ENCODE results near the gene KRT6C. TPM values are rescaled to one million over a fixed set of nuclear protein-coding genes. Genes with fewer than 3 reads are reported as not detected.
"Not testable (repeated sequence)": the region's sequence is repeated elsewhere in the genome, so short reads cannot be mapped to it uniquely, and the experiment has no call there.

KRT6C gene
- total RNA-seq, 8 experiments from 2014 or later, result 0.38 to 0.71 TPM; not detected in 6

GRCh38 chr12:52495389-52495788 is 21.8 kb upstream of the KRT6C start:
- Histone ChIP-seq H3K4me3 (no peak overlapping the region), H3K27ac (no peak overlapping the region), H3K4me1 (replicated peaks in 1 of 2) (no peaks in the 10 kb centered on the region)
- peak in 4 of 8 experiments; percentile 27 to 69 (median 44) for ATAC-seq (replicated peaks in 6 of 8)
- in situ Hi-C loops (cut with MboI; ENCODE audit: low pct_unique_long_range_greater_than_20kb in 2 of 9, low sequenced_read_pairs in 9 of 9, unreplicated experiment in 9 of 9), result no loop called here
- WGBS, 10 experiments, result 7 to 50% (median 40%) methylated on average over 1 to 3 of the region's 3 CpGs; no CpG with 5 or more reads in 2 of the 10 experiments

- ATAC-seq (replicated peaks in 6 of 8), result peak in 3 of 8 experiments; percentile 29 to 57 (median 54)
- Histone ChIP-seq H3K4me1 (replicated peaks in 1 of 2) (no peaks in the 10 kb centered on the region), H3K4me3 (no peak overlapping the region), H3K27ac (no peak overlapping the region)
- in situ Hi-C loops (cut with MboI; ENCODE audit: low pct_unique_long_range_greater_than_20kb in 2 of 9, low sequenced_read_pairs in 9 of 9, unreplicated experiment in 9 of 9), result no loop called here
- WGBS, 10 experiments, result 33 to 100% (median 68%) methylated on average over 1 to 3 of the region's 4 CpGs; no CpG with 5 or more reads in 7 of the 10 experiments
Measured at GRCh38 chr12:52494518-52494917, 20.9 kb upstream of the KRT6C start.

GRCh38 chr12:52494100-52494499 is 20.5 kb upstream of the KRT6C start:
- H3K4me3 ChIP-seq, result no peak overlapping the region
- H3K4me1 ChIP-seq (replicated peaks in 1 of 2), result no peaks in the 10 kb centered on the region
- WGBS, 10 experiments, result 14 to 100% (median 71%) methylated on average over 1 of the region's 1 CpG; no CpG with 5 or more reads in 1 of the 10 experiments
- ATAC-seq (replicated peaks in 6 of 8), result no peak
- H3K27ac ChIP-seq, result no peak overlapping the region
- in situ Hi-C loops (cut with MboI; ENCODE audit: low pct_unique_long_range_greater_than_20kb in 2 of 9, low sequenced_read_pairs in 9 of 9, unreplicated experiment in 9 of 9), result no loop called here

- in situ Hi-C loops (cut with MboI; ENCODE audit: low pct_unique_long_range_greater_than_20kb in 2 of 9, low sequenced_read_pairs in 9 of 9, unreplicated experiment in 9 of 9), result no loop called here
- WGBS, 10 experiments, result 40 to 100% (median 100%) methylated on average over 1 of the region's 2 CpGs; no CpG with 5 or more reads in 5 of the 10 experiments
- no peak within 1 kb of the TSS for H3K4me3 ChIP-seq
- H3K27ac ChIP-seq, result no peak within 1 kb of the TSS
- no peaks in the 10 kb centered on the region for H3K4me1 ChIP-seq (replicated peaks in 1 of 2)
- ATAC-seq (replicated peaks in 6 of 8), result no peak
Measured at GRCh38 chr12:52493172-52493571, 19.6 kb upstream of the KRT6C start, which contains the start of gene KRT6A. Gene KRT6A, minus strand, starts transcription at chr12:52493257. Its CDS starts 69 bp downstream, at chr12:52493188.

DNA sequence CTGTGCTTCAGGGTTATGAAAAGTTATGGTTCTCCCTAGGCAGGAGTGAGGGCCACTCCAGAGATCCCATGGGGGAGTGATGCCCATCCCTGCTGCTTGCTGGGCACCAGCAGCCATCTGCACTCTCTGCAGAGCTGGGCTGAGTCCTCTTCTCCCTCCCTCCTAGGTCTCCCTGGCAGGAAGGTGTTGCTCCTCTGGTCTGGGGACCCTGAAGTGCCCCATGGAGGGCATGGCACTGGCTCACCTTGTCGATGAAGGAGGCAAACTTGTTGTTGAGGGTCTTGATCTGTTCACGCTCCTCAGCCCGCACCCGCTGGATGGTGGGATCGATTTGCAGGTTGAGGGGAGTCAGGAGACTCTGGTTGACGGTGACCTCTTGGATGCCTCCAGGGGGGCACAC is 18.8 kb upstream of the KRT6C start:
- ATAC-seq (replicated peaks in 6 of 8); H3K27ac ChIP-seq; in situ Hi-C loops (cut with MboI; ENCODE audit: low pct_unique_long_range_greater_than_20kb in 2 of 9, low sequenced_read_pairs in 9 of 9, unreplicated experiment in 9 of 9); H3K4me1 ChIP-seq (replicated peaks in 1 of 2); H3K4me3 ChIP-seq: not testable (repeated sequence)
- WGBS, 10 experiments, result no CpG with 5 or more reads among the region's 6 CpGs

DNA sequence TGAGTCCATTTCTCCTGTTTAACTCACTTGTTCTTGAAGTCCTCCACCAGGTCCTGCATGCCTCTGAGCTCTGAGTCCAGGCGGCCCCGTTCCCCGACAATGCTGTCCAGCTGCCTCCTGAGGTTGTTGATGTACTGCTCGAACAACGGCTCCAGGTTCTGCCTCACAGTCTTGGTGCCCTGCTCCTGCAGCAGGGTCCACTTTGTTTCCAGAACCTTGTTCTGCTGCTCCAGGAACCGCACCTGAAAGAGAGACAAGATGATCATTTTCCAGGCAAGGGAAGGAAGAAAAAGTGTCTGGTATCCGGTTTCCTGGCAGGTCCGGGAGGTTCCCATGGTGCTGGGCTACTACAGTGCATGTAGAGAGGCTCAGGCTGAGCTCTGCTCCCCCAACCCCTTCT is 17.9 kb upstream of the KRT6C start:
- H3K27ac ChIP-seq; ATAC-seq (replicated peaks in 6 of 8); H3K4me1 ChIP-seq (replicated peaks in 1 of 2); H3K4me3 ChIP-seq; in situ Hi-C loops (cut with MboI; ENCODE audit: low pct_unique_long_range_greater_than_20kb in 2 of 9, low sequenced_read_pairs in 9 of 9, unreplicated experiment in 9 of 9): not testable (repeated sequence)
- 40 to 95% (median 73%) methylated on average over 1 to 6 of the region's 8 CpGs; no CpG with 5 or more reads in 4 of the 10 experiments for WGBS, 10 experiments

DNA sequence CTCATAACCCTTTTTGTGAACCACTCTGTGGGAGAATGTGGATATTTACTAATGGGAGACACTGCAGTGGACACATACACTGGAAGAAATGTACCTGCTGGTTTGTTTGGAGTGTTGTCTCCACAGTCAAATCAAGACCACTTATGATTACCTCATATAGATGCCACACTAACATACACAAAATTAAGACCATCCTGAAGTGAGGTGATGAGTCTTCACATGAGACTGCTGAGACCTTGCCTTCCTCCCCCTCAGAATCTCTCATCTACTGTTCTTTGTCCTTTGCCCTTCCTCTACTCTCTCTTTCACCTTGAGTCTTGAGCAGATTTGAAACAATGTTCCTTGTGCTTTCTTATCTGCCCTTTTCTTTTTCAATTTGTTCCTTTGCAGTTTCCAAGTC is 15.1 kb upstream of the KRT6C start:
- no peak for ATAC-seq (replicated peaks in 6 of 8)
- in situ Hi-C loops (cut with MboI; ENCODE audit: low pct_unique_long_range_greater_than_20kb in 2 of 9, low sequenced_read_pairs in 9 of 9, unreplicated experiment in 9 of 9), result no loop called here
- Histone ChIP-seq H3K27ac (no peak overlapping the region), H3K4me3 (no peak overlapping the region), H3K4me1 (replicated peaks in 1 of 2) (no peaks in the 10 kb centered on the region)

GRCh38 chr12:52487744-52488443 is 14.3 kb upstream of the KRT6C start:
- in situ Hi-C loops (cut with MboI; ENCODE audit: low pct_unique_long_range_greater_than_20kb in 2 of 9, low sequenced_read_pairs in 9 of 9, unreplicated experiment in 9 of 9); H3K4me1 ChIP-seq (replicated peaks in 1 of 2); ATAC-seq (replicated peaks in 6 of 8); H3K27ac ChIP-seq; H3K4me3 ChIP-seq: not testable (repeated sequence)
- WGBS, 10 experiments, result 60 to 100% (median 87%) methylated on average over 1 to 3 of the region's 15 CpGs; no CpG with 5 or more reads in 6 of the 10 experiments

- H3K4me3 ChIP-seq, result no peak overlapping the region
- WGBS, 10 experiments, result 30 to 100% (median 60%) methylated on average over 1 of the region's 1 CpG; no CpG with 5 or more reads in 1 of the 10 experiments
- in situ Hi-C loops (cut with MboI; ENCODE audit: low pct_unique_long_range_greater_than_20kb in 2 of 9, low sequenced_read_pairs in 9 of 9, unreplicated experiment in 9 of 9), result no loop called here
- no peaks in the 10 kb centered on the region for H3K4me1 ChIP-seq (replicated peaks in 1 of 2)
- no peak for ATAC-seq (replicated peaks in 6 of 8)
- H3K27ac ChIP-seq, result no peak overlapping the region
Measured at GRCh38 chr12:52487211-52487610, 13.6 kb upstream of the KRT6C start.

- Histone ChIP-seq H3K27ac (no peak overlapping the region), H3K4me3 (no peak overlapping the region), H3K4me1 (replicated peaks in 1 of 2) (no peaks in the 10 kb centered on the region)
- in situ Hi-C loops (cut with MboI; ENCODE audit: low pct_unique_long_range_greater_than_20kb in 2 of 9, low sequenced_read_pairs in 9 of 9, unreplicated experiment in 9 of 9), result no loop called here
- WGBS, 10 experiments, result 0 to 96% (median 58%) methylated on average over 2 to 5 of the region's 5 CpGs; no CpG with 5 or more reads in 2 of the 10 experiments
- no peak for ATAC-seq (replicated peaks in 6 of 8)
Measured at GRCh38 chr12:52486166-52487105, 12.8 kb upstream of the KRT6C start.

DNA sequence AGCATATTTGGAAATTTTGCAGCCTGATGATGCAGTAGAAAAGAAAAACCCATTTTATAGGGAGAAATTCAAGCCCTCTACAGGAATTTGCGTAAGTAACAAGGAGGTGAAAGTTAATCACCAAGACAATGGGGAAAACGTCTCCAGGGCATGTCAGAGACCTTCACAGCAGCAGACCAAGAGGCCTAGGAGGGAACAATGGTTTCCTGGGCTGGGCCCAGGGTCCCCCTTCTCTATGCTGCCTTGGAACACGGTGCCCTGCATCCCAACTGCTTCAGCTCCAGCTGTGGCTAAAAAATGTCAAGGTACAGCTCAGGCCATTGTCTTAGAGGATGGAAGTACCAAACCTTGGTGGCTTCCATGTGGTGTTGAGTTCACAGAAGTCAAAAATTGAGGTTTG is 6.5 kb upstream of the KRT6C start:
- Histone ChIP-seq H3K4me1 (replicated peaks in 1 of 2) (no peaks in the 10 kb centered on the region), H3K27ac (no peak overlapping the region), H3K4me3 (no peak overlapping the region)
- 0 to 34% (median 29%) methylated on average over 1 to 3 of the region's 3 CpGs; no CpG with 5 or more reads in 5 of the 10 experiments for WGBS, 10 experiments
- in situ Hi-C loops (cut with MboI; ENCODE audit: low pct_unique_long_range_greater_than_20kb in 2 of 9, low sequenced_read_pairs in 9 of 9, unreplicated experiment in 9 of 9), result no loop called here
- no peak for ATAC-seq (replicated peaks in 6 of 8)

- no peak for ATAC-seq (replicated peaks in 6 of 8)
- Histone ChIP-seq H3K4me1 (replicated peaks in 1 of 2) (no peaks in the 10 kb centered on the region), H3K27ac (no peak overlapping the region), H3K4me3 (no peak overlapping the region)
- in situ Hi-C loops (cut with MboI; ENCODE audit: low pct_unique_long_range_greater_than_20kb in 2 of 9, low sequenced_read_pairs in 9 of 9, unreplicated experiment in 9 of 9), result no loop called here
- 40 to 100% (median 73%) methylated on average over 1 to 2 of the region's 2 CpGs; no CpG with 5 or more reads in 4 of the 10 experiments for WGBS, 10 experiments
Measured at GRCh38 chr12:52477651-52478050, 4.0 kb upstream of the KRT6C start.

DNA sequence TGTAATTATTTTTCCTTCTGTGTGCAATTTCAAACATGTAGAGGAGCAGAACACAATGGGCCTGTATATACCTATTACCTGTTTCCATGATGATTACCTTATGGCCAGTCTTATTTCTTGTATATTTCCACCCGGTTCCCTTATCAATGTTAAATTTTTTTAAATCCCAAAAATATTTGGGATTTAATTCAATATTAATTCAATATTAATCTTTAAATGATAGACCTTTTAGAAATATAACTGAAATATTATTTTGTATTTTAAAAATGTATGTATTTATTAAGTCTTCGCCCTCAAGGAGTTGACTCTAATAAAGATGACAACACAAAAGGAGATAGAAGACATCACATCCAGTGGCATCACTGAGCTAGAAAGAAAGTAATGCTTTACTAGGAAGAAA is 607 bp upstream of the KRT6C start:
- no peak overlapping the region for H3K4me3 ChIP-seq
- no peaks in the 10 kb centered on the region for H3K4me1 ChIP-seq (replicated peaks in 1 of 2)
- in situ Hi-C loops (cut with MboI; ENCODE audit: low pct_unique_long_range_greater_than_20kb in 2 of 9, low sequenced_read_pairs in 9 of 9, unreplicated experiment in 9 of 9), result no loop called here
- H3K27ac ChIP-seq, result no peak overlapping the region
- no peak for ATAC-seq (replicated peaks in 6 of 8)
- WGBS, 10 experiments, result 23 to 90% (median 63%) methylated on average over 1 to 2 of the region's 2 CpGs
